HG02623 (cell line): ENCODE data around the gene SHANK3.
"Not testable (repeated sequence)": the region's sequence is repeated elsewhere in the genome, so short reads cannot be mapped to it uniquely, and the experiment has no call there.

ENCODE experiments used
- ATAC-seq: cut with Tn5 transposase; IDR thresholded peaks from one replicate; pipeline ENCODE4 v1.9.1; 2021; ENCODE audit warnings: moderate library complexity; ENCODE audit not compliant: unreplicated experiment

SHANK3 gene

GRCh38 chr22:50643821-50644101 lies 28.9 kb upstream of the SHANK3 start:
- ATAC-seq, result not testable (repeated sequence)

GRCh38 chr22:50653256-50653655 lies 19.4 kb upstream of the SHANK3 start:
- no peak for ATAC-seq

- not testable (repeated sequence) for ATAC-seq
Observed at GRCh38 chr22:50654664-50655063, 18.0 kb upstream of the SHANK3 start.

GRCh38 chr22:50656122-50657070 lies 16.2 kb upstream of the SHANK3 start:
- no peak for ATAC-seq

GRCh38 chr22:50657925-50658324 lies 14.7 kb upstream of the SHANK3 start:
- ATAC-seq, result no peak

GRCh38 chr22:50659711-50660110 lies 12.9 kb upstream of the SHANK3 start:
- not testable (repeated sequence) for ATAC-seq

- no peak for ATAC-seq
Observed at GRCh38 chr22:50660306-50660705, 12.3 kb upstream of the SHANK3 start.

GRCh38 chr22:50665212-50665611 lies 7.4 kb upstream of the SHANK3 start:
- ATAC-seq, result no peak

- no peak for ATAC-seq
Observed at GRCh38 chr22:50665738-50666137, 6.9 kb upstream of the SHANK3 start.

- ATAC-seq, result no peak
Observed at GRCh38 chr22:50670513-50670912, 2.1 kb upstream of the SHANK3 start.

- no peak for ATAC-seq
Observed at GRCh38 chr22:50670914-50671538, 1.6 kb upstream of the SHANK3 start.

GRCh38 chr22:50671641-50672040 lies 982 bp upstream of the SHANK3 start:
- no peak for ATAC-seq

GRCh38 chr22:50672041-50672440 lies 582 bp upstream of the SHANK3 start:
- ATAC-seq, result no peak

GRCh38 chr22:50673231-50674129 lies 857 bp downstream of the SHANK3 start:
- ATAC-seq, result no peak

GRCh38 chr22:50674130-50674500 lies 1.5 kb downstream of the SHANK3 start:
- ATAC-seq, result no peak

- no peak for ATAC-seq
Observed at GRCh38 chr22:50674606-50675552, 2.3 kb downstream of the SHANK3 start.

GRCh38 chr22:50675553-50676179 lies 3.0 kb downstream of the SHANK3 start:
- no peak for ATAC-seq

GRCh38 chr22:50676180-50676636 lies 3.6 kb downstream of the SHANK3 start:
- no peak for ATAC-seq

- no peak for ATAC-seq
Observed at GRCh38 chr22:50676661-50677492, 4.3 kb downstream of the SHANK3 start.
